Stomach (tissue), 9 donors: ENCODE data around the gene OTULIN. TPM values are rescaled to one million over a fixed set of nuclear protein-coding genes. Genes with fewer than 3 reads are reported as not detected.

Experiments used
- DNase-seq, 2 donors: peaks; one replicate each; pipeline versions ENCODE4 v3.0.0 to v3.0.0-alpha.2; 2013 to 2019
- H3K27ac ChIP-seq, 5 donors: fragments of 200-600 bp in 4 of 5; sonication (generic) in 4 of 5; one replicate each; pipeline ENCODE4 v1.5.1; 2013 to 2019; ENCODE audit warnings: mild to moderate bottlenecking in 1 of 5, moderate library complexity in 1 of 5
- H3K27me3 ChIP-seq, 3 donors: fragments of 200-600 bp; sonication (generic); one replicate each; pipeline ENCODE4 v1.5.1; 2017 to 2019; ENCODE audit warnings: mixed run types in 1 of 3
- H3K36me3 ChIP-seq, 4 donors: fragments of 200-600 bp; sonication (generic); 1 replicate in 3 of 4; 2 replicates in 1 of 4; pipeline ENCODE4 v1.5.1; 2016 to 2019
- H3K4me1 ChIP-seq, 4 donors: fragments of 200-600 bp; sonication (generic); one replicate each; pipeline ENCODE4 v1.5.1; 2016 to 2019
- H3K4me3 ChIP-seq, 4 donors: fragments of 200-600 bp; sonication (generic) in 3 of 4; one replicate each; pipeline ENCODE4 v1.5.1; 2016 to 2019; ENCODE audit warnings: mild to moderate bottlenecking in 1 of 4
- H3K9me3 ChIP-seq, 4 donors: fragments of 200-600 bp; sonication (generic); one replicate each; pipeline ENCODE4 v1.5.1; 2016 to 2019
- EP300 ChIP-seq: sonication (generic); formaldehyde crosslinking; IDR thresholded peaks from one replicate; pipeline ENCODE4 v1.6.1; 2017; ENCODE audit warnings: antibody characterized with exemption
- POLR2A ChIP-seq, 4 donors: fragments of 450-650 bp; IDR thresholded peaks; one replicate each; pipeline ENCODE4 v1.6.1; 2016; ENCODE audit warnings: antibody characterized with exemption in 4 of 4, control low read depth in 2 of 4, mild to moderate bottlenecking in 1 of 4, moderate library complexity in 1 of 4
- POLR2AphosphoS5 ChIP-seq, 3 donors: sonication (generic); formaldehyde crosslinking; IDR thresholded peaks; one replicate each; pipeline ENCODE4 v1.6.1; 2016; ENCODE audit warnings: antibody characterized with exemption in 3 of 3
- WGBS, 5 donors: extraction: QIAGEN DNeasy Blood & Tissue Kit in 3 of 5; methylation state at CpG; one replicate each; pipeline versions ENCODE4 v1.1.5 to v1.1.7; 2013 to 2018; 5-methylcytosine and 5-hydroxymethylcytosine counted together
- intact Hi-C: fragments of 100-400 bp; cut with DNase I; formaldehyde crosslinking; loops from one replicate; pipeline ENCODE4 v1.15.1; 2023; ENCODE audit warnings: low total_unique reads
- polyA plus RNA-seq, 3 donors: library from polyadenylated mRNA; stranded (reverse); fragments of 200-250 nt; gene quantifications; one replicate each; pipeline ENCODE4 v1.2.3, GENCODE V29; 2013
- total RNA-seq, 5 donors: library from RNA; depleted of rRNA; stranded (reverse); fragments of >200 nt; gene quantifications; one replicate each; pipeline versions ENCODE4 v1.1.0 to v1.2.3, GENCODE V29; 2014 to 2016
- TF ChIP-seq, protein P1 (sequence below), 7 experiments: fragments of 450-650 bp in 4 of 7; fragments of 200-600 bp in 3 of 7; sonication (generic) in 3 of 7; IDR thresholded peaks; one replicate each; pipeline ENCODE4 v1.5.1; 2016 to 2019; ENCODE audit warnings: antibody characterized with exemption in 7 of 7, control low read depth in 2 of 7, mild to moderate bottlenecking in 1 of 7
- donor health status: healthy with polysubstance abuse.
- donor health status: Bipolar disorder and iron deficiency.
- donor health status: healthy.

The OTULIN gene
- total and polyA plus RNA-seq, 8 donors, result 2.5 to 47.2 (median 13.7) TPM

DNA sequence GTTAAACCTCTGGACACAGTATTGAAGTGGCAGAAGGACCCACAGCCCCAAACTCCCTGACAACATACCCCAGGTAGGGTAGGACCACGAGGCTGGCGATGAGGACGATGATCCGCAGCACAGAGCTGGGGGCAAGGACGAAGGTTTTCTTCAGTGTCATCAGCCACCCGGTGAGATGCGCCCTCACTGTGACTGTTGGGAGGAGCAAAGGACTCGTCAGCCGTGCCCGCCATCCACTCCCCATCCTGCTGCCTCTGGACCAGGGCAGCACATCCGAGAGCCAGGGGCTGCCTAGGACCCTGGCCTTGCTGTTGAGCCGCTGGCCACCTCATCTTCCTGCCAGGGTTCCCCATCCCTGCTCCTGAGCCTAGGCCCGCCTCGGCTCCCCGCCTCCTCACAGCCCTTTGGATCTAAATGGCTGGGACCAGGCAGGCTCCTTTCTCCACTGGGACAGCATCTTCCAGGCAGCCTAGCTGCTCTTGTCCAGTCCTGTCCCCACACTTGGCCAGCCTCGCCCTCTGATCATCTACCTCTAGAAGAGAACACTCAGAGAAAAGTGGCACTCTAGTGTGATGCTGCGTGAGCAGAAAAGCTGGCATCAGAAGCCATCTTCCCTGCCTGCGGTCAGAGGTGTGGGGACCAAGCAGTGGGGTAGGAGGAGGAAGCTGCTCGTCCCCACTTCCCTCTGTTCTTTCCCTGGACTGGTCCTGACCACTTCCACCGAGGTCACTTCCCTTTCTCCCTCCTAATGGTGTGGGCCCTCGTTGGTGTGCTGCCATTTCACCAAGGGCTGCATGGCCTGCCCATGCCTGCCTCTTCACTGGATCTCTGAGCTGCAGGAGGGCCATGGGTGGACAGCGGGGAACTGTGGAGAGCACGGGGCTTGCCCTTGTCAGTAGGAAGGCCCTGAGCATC lies 49.2 kb downstream of the OTULIN start:
- Histone ChIP-seq H3K9me3 (no peaks in the 10 kb centered on the region), H3K4me3 (no peak overlapping the region), H3K27ac (no peak overlapping the region), H3K36me3 (peaks cover 52 to 91% (median 85%) of the 10 kb centered on the region in 4 donors), H3K27me3 (no peaks in the 10 kb centered on the region), H3K4me1 (no peaks in the 10 kb centered on the region)
- 90 to 96% (median 93%) methylated on average over 23 of the region's 23 CpGs for WGBS, 5 donors
- TF ChIP-seq POLR2AphosphoS5 (IDR thresholded peaks at IDR 0.05) (no peak), EP300 (no peak), POLR2A (IDR thresholded peaks at IDR 0.05) (no peak)
- TF ChIP-seq, protein P1, sequence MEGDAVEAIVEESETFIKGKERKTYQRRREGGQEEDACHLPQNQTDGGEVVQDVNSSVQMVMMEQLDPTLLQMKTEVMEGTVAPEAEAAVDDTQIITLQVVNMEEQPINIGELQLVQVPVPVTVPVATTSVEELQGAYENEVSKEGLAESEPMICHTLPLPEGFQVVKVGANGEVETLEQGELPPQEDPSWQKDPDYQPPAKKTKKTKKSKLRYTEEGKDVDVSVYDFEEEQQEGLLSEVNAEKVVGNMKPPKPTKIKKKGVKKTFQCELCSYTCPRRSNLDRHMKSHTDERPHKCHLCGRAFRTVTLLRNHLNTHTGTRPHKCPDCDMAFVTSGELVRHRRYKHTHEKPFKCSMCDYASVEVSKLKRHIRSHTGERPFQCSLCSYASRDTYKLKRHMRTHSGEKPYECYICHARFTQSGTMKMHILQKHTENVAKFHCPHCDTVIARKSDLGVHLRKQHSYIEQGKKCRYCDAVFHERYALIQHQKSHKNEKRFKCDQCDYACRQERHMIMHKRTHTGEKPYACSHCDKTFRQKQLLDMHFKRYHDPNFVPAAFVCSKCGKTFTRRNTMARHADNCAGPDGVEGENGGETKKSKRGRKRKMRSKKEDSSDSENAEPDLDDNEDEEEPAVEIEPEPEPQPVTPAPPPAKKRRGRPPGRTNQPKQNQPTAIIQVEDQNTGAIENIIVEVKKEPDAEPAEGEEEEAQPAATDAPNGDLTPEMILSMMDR (IDR thresholded peaks at IDR 0.05), result no peak
- DNase-seq, result no peak
- intact Hi-C loops, result no loop called here

DNA sequence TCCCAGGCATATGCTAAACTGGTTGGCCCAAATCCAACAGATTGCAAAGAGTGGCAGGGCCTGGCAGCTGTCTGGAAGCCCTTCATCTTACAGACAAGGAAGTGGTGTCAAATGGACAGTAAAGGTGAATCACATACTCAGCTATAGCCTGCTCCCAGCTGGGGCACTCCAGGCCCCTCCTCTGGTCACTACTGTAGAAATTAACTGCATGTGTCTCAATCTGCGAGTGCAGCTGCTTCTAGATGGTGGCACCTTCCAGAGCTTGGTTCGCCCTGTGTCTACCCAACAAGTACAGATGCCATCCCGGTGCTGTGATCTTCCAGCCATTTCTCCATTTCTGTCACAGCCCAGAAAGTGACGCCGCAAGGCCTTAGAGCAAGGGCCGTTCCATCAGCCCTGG lies 50.2 kb downstream of the OTULIN start:
- Histone ChIP-seq H3K4me3 (no peak overlapping the region), H3K27me3 (no peaks in the 10 kb centered on the region), H3K36me3 (peaks cover 48 to 81% (median 75%) of the 10 kb centered on the region in 4 donors), H3K4me1 (no peaks in the 10 kb centered on the region), H3K27ac (no peak overlapping the region), H3K9me3 (no peaks in the 10 kb centered on the region)
- TF ChIP-seq POLR2AphosphoS5 (IDR thresholded peaks at IDR 0.05) (no peak), POLR2A (IDR thresholded peaks at IDR 0.05) (no peak), EP300 (no peak)
- TF ChIP-seq, protein P1 (IDR thresholded peaks at IDR 0.05), result no peak
- intact Hi-C loops, result no loop called here
- DNase-seq, result no peak
- 96 to 99% (median 98%) methylated on average over 6 of the region's 6 CpGs for WGBS, 5 donors

DNA sequence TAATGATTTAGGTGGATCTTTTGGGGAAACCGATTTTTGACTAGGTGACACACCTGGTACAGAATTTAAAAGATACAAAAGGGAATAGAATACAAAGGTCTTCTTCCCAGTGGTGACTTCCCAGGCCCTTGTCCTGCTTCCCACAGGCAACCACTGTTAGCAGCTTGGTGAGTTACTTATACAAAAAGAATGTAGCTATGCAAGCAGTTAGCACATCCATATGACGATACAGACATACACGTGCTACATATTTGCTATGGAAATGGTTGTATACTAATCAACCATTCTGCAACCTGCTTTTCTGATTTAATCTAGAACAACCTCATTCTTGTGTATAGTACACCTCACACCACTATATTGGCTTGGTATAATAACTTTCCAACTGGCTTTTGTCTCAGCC lies 51.0 kb downstream of the OTULIN start:
- 92 to 99% (median 97%) methylated on average over 3 of the region's 3 CpGs for WGBS, 5 donors
- Histone ChIP-seq H3K36me3 (peaks cover 40 to 74% (median 68%) of the 10 kb centered on the region in 4 donors), H3K27me3 (no peaks in the 10 kb centered on the region), H3K27ac (no peak overlapping the region), H3K9me3 (no peaks in the 10 kb centered on the region), H3K4me3 (no peak overlapping the region), H3K4me1 (no peaks in the 10 kb centered on the region)
- intact Hi-C loops, result no loop called here
- DNase-seq, result no peak
- TF ChIP-seq POLR2AphosphoS5 (IDR thresholded peaks at IDR 0.05) (no peak), EP300 (no peak), POLR2A (IDR thresholded peaks at IDR 0.05) (no peak)
- TF ChIP-seq, protein P1 (IDR thresholded peaks at IDR 0.05), result no peak

DNA sequence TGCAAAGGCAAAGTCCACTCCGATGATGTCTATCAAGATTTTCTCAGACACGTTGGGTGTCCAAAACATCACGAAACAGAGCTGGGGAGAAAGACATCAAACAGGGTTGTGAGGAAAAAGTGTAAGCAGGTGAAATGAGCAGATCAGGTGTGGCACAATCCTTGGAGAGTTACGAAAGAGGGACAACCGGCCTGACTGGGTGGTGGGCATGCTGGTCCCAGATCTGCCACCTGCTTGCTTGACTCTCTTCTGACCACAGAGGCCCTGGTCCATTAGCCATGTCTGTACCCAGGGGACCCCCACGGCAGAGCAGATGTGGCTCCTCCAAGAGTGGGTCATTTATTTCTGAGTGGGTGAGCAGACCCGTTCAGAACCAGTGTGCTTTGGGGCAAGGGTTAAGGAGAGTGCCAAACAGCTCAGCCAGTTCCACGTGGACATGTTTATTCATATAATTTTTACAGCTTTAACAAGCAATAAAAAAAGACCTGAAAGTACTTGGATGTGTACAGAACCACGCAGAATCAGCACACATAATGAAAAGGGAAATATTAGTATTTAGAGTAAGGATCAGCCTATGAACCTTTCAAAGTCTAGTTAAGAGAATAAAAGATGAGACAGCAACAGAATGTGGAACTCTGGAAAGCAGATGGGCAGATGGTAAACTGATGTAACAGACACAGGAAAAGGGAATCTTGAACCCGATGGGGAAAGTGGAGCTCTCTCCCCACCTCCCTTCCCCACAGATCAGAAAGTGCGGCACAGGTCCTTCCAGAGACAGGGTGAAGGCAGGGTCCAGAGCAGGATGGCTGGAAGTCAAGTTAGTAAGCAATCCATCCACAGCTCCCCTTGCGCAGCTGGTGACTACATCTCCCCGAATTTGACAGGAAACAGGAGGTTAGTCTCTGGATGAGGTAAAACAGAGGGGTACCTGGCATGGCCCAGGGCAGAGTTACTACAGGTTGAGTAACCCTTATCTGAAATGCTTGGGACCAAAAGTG lies 52.5 kb downstream of the OTULIN start:
- intact Hi-C loops, result no loop called here
- H3K27ac ChIP-seq, result no peak overlapping the region
- TF ChIP-seq, protein P1 (IDR thresholded peaks at IDR 0.05), result no peak
- no peak for TF ChIP-seq EP300
- TF ChIP-seq POLR2AphosphoS5 (IDR thresholded peaks at IDR 0.05), result no peak
- WGBS, 5 donors, result 80 to 88% (median 84%) methylated on average over 13 of the region's 13 CpGs
- H3K4me1 ChIP-seq, result no peaks in the 10 kb centered on the region
- DNase-seq, result no peak
- peaks cover 28 to 58% (median 52%) of the 10 kb centered on the region in 4 donors for H3K36me3 ChIP-seq
- H3K27me3 ChIP-seq, result no peaks in the 10 kb centered on the region
- no peaks in the 10 kb centered on the region for H3K9me3 ChIP-seq
- no peak overlapping the region for H3K4me3 ChIP-seq
